ENCODE data around the gene COX7A2. TPM values are rescaled to one million over a fixed set of nuclear protein-coding genes. Genes with fewer than 3 reads are reported as not detected.

COX7A2 gene
- total RNA-seq, 1 experiment from 2014 or later, result 600 TPM

DNA sequence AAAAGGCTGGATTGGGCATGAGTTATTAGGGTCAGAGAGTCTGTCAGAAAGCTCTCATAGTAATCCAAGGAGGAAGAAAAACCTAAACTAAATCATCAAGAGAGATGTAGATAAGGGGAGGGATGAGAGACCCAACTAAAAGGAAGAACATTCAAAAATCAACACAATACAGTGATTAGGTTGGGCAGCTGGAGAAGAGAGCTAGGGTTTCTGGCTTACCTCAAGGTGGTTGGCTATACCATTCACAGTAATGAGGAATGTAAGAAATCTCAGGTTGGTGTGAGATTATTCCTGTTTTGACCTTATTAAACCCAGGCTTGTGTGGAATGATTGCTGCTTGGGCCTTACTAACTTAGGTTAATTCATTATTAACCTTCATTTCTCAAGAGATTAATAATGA lies 6.2 kb upstream of the COX7A2 start:
- POLR2A ChIA-PET, result no interaction called here
- no TSS peak for BruUV-seq (replicated peaks)
- H3K4me2 ChIP-seq (ENCODE audit: low read length), result no peak overlapping the region

More for the DNA sequence above, 6.2 kb upstream of the COX7A2 start:
- Histone ChIP-seq H2AFZ (ENCODE audit: low read depth, low read length, poor library complexity, severe bottlenecking) (no peak overlapping the region), H3K27me3 (ENCODE audit: insufficient read depth, low read length) (no peaks in the 10 kb centered on the region), H3K9me3 (ENCODE audit: control insufficient read depth in 1 of 2, insufficient read depth in 1 of 2, low read depth in 1 of 2, low read length in 2 of 2) (no peaks in the 10 kb centered on the region), H3K36me3 (ENCODE audit: control insufficient read depth in 1 of 2, insufficient read depth in 2 of 2, low read length in 2 of 2) (no peaks in the 10 kb centered on the region), H4K20me1 (ENCODE audit: insufficient read depth) (no peaks in the 10 kb centered on the region), H3K4me1 (ENCODE audit: control insufficient read depth in 1 of 2, insufficient read depth in 2 of 2, low read length in 2 of 2) (no peaks in the 10 kb centered on the region), H3K4me3 (replicated peaks in 1 of 2; ENCODE audit: low read depth in 1 of 2, low read length in 2 of 2) (no peak overlapping the region), H3K9ac (ENCODE audit: low read length) (no peak overlapping the region), H3K27ac (ENCODE audit: low read depth, low read length) (no peak overlapping the region), H3K79me2 (ENCODE audit: insufficient read depth, low read length) (no peaks in the 10 kb centered on the region), H3K9me2 (ENCODE audit: insufficient read depth) (no peaks in the 10 kb centered on the region)
- no peak for ATAC-seq
- CTCF ChIA-PET, result no interaction called here
- RAD21 ChIA-PET (ENCODE audit: low non-redundant PET in 1 of 2, low total read pairs in 2 of 2, uncharacterized antibody in 2 of 2, unreplicated experiment in 2 of 2), result no interaction called here
- no peak for DNase-seq (ENCODE audit: low read depth, low spot score)
- intact Hi-C loops (cut with micrococcal nuclease), result no loop called here
- TF ChIP-seq ZBTB33 (IDR thresholded peaks at IDR 0.05; ENCODE audit: extremely low read depth, insufficient replicate concordance, low read length) (no peak), CEBPB (IDR thresholded peaks at IDR 0.05; ENCODE audit: low read depth) (no peak), SIN3A (IDR thresholded peaks at IDR 0.05; ENCODE audit: low read depth) (no peak), REST (IDR thresholded peaks at IDR 0.05; ENCODE audit: low read depth) (no peak), ZFX (IDR thresholded peaks at IDR 0.05) (no peak), ELF1 (IDR thresholded peaks at IDR 0.05; ENCODE audit: borderline replicate concordance, low read depth) (no peak), POLR2AphosphoS5 (IDR thresholded peaks at IDR 0.05; ENCODE audit: low read depth, low read length) (no peak), EZH2 (IDR thresholded peaks at IDR 0.05) (no peak), POLR2A (IDR thresholded peaks at IDR 0.05; ENCODE audit: borderline replicate concordance, extremely low read depth, insufficient read depth, insufficient read length) (no peak), SP1 (IDR thresholded peaks at IDR 0.05; ENCODE audit: low read depth) (no peak)
- TF ChIP-seq, protein P1, sequence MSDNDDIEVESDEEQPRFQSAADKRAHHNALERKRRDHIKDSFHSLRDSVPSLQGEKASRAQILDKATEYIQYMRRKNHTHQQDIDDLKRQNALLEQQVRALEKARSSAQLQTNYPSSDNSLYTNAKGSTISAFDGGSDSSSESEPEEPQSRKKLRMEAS (IDR thresholded peaks at IDR 0.05), result no peak
